H1 (cell line): ENCODE measurements around the gene SYCE3. TPM values are rescaled to one million over a fixed set of nuclear protein-coding genes. Genes with fewer than 3 reads are reported as not detected.

Experiments
- CTCF ChIA-PET: fragments of 300-600 bp; sonication (Branson Sonifier 250); formaldehyde crosslinking; loops from one replicate; lab custom pipeline; 2021; ENCODE audit not compliant: partially characterized antibody; lab: Charles Lee
- POLR2A ChIA-PET: fragments of 300-600 bp; sonication (Branson Sonifier 250); formaldehyde crosslinking; loops from one replicate; lab custom pipeline; 2021; ENCODE audit warnings: inconsistent platforms; ENCODE audit not compliant: partially characterized antibody; lab: Charles Lee
- DNase-seq, 2 experiments: peaks; one replicate each; pipeline versions ENCODE4 v3.0.0 to v3.0.0-alpha.2; 2010 to 2022; ENCODE audit warnings: low spot score in 2 of 2, low read depth in 1 of 2, mixed read lengths in 1 of 2
- FAIRE-seq: peaks from 2 replicates; lab custom pipeline; 2011; peaks lifted over from hg19 to GRCh38; lab: Jason Lieb, UNC
- H2AFZ ChIP-seq: 2 replicates; pipeline ENCODE4 v1.8.1; 2012; ENCODE audit warnings: low read length, inconsistent platforms
- H2AK5ac ChIP-seq: 2 replicates; pipeline ENCODE4 v1.6.1; 2013; ENCODE audit warnings: low read depth, low read length
- H2BK120ac ChIP-seq: replicated peaks from 2 replicates; pipeline ENCODE3; 2013; ENCODE audit warnings: low read depth, low read length, inconsistent platforms
- H2BK12ac ChIP-seq: 2 replicates; pipeline ENCODE4 v1.6.1; 2013; ENCODE audit warnings: low read depth, low read length
- H2BK15ac ChIP-seq: 2 replicates; pipeline ENCODE4 v1.6.1; 2013; ENCODE audit warnings: low read length
- H2BK20ac ChIP-seq: 2 replicates; pipeline ENCODE4 v1.6.1; 2013; ENCODE audit warnings: low read length
- H2BK5ac ChIP-seq: 2 replicates; pipeline ENCODE4 v1.6.1; 2013; ENCODE audit warnings: low read depth, low read length
- H3K14ac ChIP-seq: 2 replicates; pipeline ENCODE4 v1.6.1; 2013; ENCODE audit warnings: inconsistent platforms; ENCODE audit not compliant: insufficient read length
- H3K18ac ChIP-seq: 2 replicates; pipeline ENCODE4 v1.6.1; 2013; ENCODE audit warnings: low read length; ENCODE audit errors: extremely low read depth
- H3K23ac ChIP-seq: 2 replicates; pipeline ENCODE4 v1.6.1; 2013; ENCODE audit warnings: inconsistent platforms; ENCODE audit not compliant: insufficient read length
- H3K23me2 ChIP-seq: 2 replicates; pipeline ENCODE4 v1.6.1; 2013; ENCODE audit warnings: low read depth, low read length
- H3K27ac ChIP-seq: 2 replicates; pipeline ENCODE4 v1.6.1; 2011; ENCODE audit warnings: low read depth, low read length, inconsistent platforms
- H3K27me3 ChIP-seq, 4 experiments: replicated peaks in 1 of 4; 1 replicate in 1 of 4; 2 replicates in 3 of 4; pipeline versions ENCODE4 v1.6.1 to v1.8.1; 2011 to 2013; ENCODE audit warnings: low read length in 3 of 4, mild to moderate bottlenecking in 3 of 4, inconsistent platforms in 2 of 4, mixed read lengths in 2 of 4, moderate library complexity in 1 of 4; ENCODE audit not compliant: control insufficient read depth in 3 of 4, insufficient read depth in 3 of 4; ENCODE audit errors: extremely low read depth in 1 of 4
- H3K36me3 ChIP-seq, 4 experiments: 2 replicates each; pipeline versions ENCODE4 v1.6.1 to v1.8.1; 2011 to 2013; ENCODE audit warnings: mild to moderate bottlenecking in 4 of 4, low read length in 3 of 4, moderate library complexity in 2 of 4, control low read depth in 1 of 4, inconsistent platforms in 1 of 4; ENCODE audit not compliant: insufficient read depth in 4 of 4, control insufficient read depth in 2 of 4
- H3K4ac ChIP-seq: replicated peaks from 2 replicates; pipeline ENCODE3; 2013; ENCODE audit warnings: low read length, low read depth, mixed read lengths, inconsistent platforms; ENCODE audit not compliant: insufficient read length
- H3K4me1 ChIP-seq, 4 experiments: replicated peaks in 1 of 4; 1 replicate in 1 of 4; 2 replicates in 3 of 4; pipeline versions ENCODE4 v1.6.1 to v1.8.1; 2011 to 2013; ENCODE audit warnings: low read length in 3 of 4, inconsistent platforms in 2 of 4, mixed read lengths in 1 of 4; ENCODE audit not compliant: insufficient read depth in 4 of 4, control insufficient read depth in 3 of 4
- H3K4me2 ChIP-seq, 2 experiments: 2 replicates each; pipeline versions ENCODE4 v1.6.1 to v1.8.1; 2011 to 2013; ENCODE audit warnings: low read depth in 2 of 2, low read length in 2 of 2, control low read depth in 1 of 2, inconsistent platforms in 1 of 2, mild to moderate bottlenecking in 1 of 2; ENCODE audit not compliant: insufficient read depth in 1 of 2
- H3K4me3 ChIP-seq, 4 experiments: fragments of 200-600, 300-600 bp in 1 of 4; sonication (generic), shearing (Covaris generic), sonication (Bioruptor Twin) in 1 of 4; 2 replicates each; pipeline versions ENCODE4 v1.5.1 to v1.8.1; 2011 to 2016; ENCODE audit warnings: low read length in 4 of 4, low read depth in 3 of 4, control low read depth in 2 of 4, inconsistent platforms in 2 of 4, mild to moderate bottlenecking in 2 of 4, mixed read lengths in 1 of 4, moderate library complexity in 1 of 4; ENCODE audit not compliant: insufficient read depth in 2 of 4; ENCODE audit errors: extremely low read depth in 1 of 4
- H3K56ac ChIP-seq: replicated peaks from 2 replicates; pipeline ENCODE3; 2013; ENCODE audit warnings: low read depth, mild to moderate bottlenecking, mixed read lengths, low read length, inconsistent platforms; ENCODE audit not compliant: insufficient read length
- H3K79me1 ChIP-seq: 2 replicates; pipeline ENCODE4 v1.6.1; 2013; ENCODE audit warnings: low read depth, low read length, control low read depth
- H3K79me2 ChIP-seq, 2 experiments: 2 replicates each; pipeline versions ENCODE4 v1.6.1 to v1.8.1; 2012 to 2013; ENCODE audit warnings: low read length in 2 of 2, mild to moderate bottlenecking in 2 of 2, inconsistent platforms in 1 of 2; ENCODE audit not compliant: insufficient read depth in 2 of 2, control insufficient read depth in 1 of 2
- H3K9ac ChIP-seq, 4 experiments: replicated peaks in 1 of 4; 1 replicate in 1 of 4; 2 replicates in 3 of 4; pipeline versions ENCODE4 v1.6.1 to v1.8.1; 2011 to 2013; ENCODE audit warnings: low read depth in 3 of 4, low read length in 3 of 4, control low read depth in 2 of 4, mild to moderate bottlenecking in 2 of 4, moderate library complexity in 2 of 4, inconsistent platforms in 1 of 4; ENCODE audit errors: extremely low read depth in 1 of 4
- H3K9me3 ChIP-seq, 2 experiments: 2 replicates each; pipeline versions ENCODE4 v1.6.1 to v1.8.1; 2012 to 2013; ENCODE audit warnings: mild to moderate bottlenecking in 2 of 2, moderate library complexity in 2 of 2, control low read depth in 1 of 2, inconsistent platforms in 1 of 2, low read depth in 1 of 2, low read length in 1 of 2, mixed read lengths in 1 of 2; ENCODE audit not compliant: insufficient read depth in 2 of 2
- H4K20me1 ChIP-seq, 2 experiments: replicated peaks in 1 of 2; 2 replicates each; pipeline versions ENCODE3 to v1.8.1; 2011 to 2013; ENCODE audit warnings: inconsistent platforms in 2 of 2, low read length in 2 of 2, mild to moderate bottlenecking in 1 of 2; ENCODE audit not compliant: insufficient read depth in 2 of 2, control insufficient read depth in 1 of 2
- H4K5ac ChIP-seq: 2 replicates; pipeline ENCODE4 v1.6.1; 2013; ENCODE audit warnings: low read length, low read depth, mixed read lengths, inconsistent platforms; ENCODE audit not compliant: insufficient read length
- H4K8ac ChIP-seq: 2 replicates; pipeline ENCODE4 v1.8.0; 2013; ENCODE audit warnings: mild to moderate bottlenecking, moderate library complexity, low read length, inconsistent platforms; ENCODE audit not compliant: insufficient read depth; ENCODE audit errors: extremely low read depth
- H4K91ac ChIP-seq: replicated peaks from 2 replicates; pipeline ENCODE3; 2013; ENCODE audit warnings: low read length, mixed read lengths, inconsistent platforms; ENCODE audit not compliant: insufficient read length
- CEBPB ChIP-seq: IDR thresholded peaks from 2 replicates; pipeline ENCODE4 v1.6.1; 2012; ENCODE audit warnings: low read depth, low read length
- CHD1 ChIP-seq: IDR thresholded peaks from 2 replicates; pipeline ENCODE4 v1.6.1; 2012; ENCODE audit warnings: low read depth, low read length, improper control_type of control experiment
- CREB1 ChIP-seq: IDR thresholded peaks from 2 replicates; pipeline ENCODE4 v1.6.1; 2012; ENCODE audit warnings: inconsistent platforms
- FOSL1 ChIP-seq: IDR thresholded peaks from 2 replicates; pipeline ENCODE4 v1.6.1; 2011; ENCODE audit warnings: mild to moderate bottlenecking, low read depth, low read length, moderate library complexity; ENCODE audit not compliant: insufficient read depth
- POLR2AphosphoS5 ChIP-seq: IDR thresholded peaks from 2 replicates; pipeline ENCODE4 v1.6.1; 2011; ENCODE audit warnings: low read depth, low read length
- POU5F1 ChIP-seq: IDR thresholded peaks from 2 replicates; pipeline ENCODE4 v1.6.1; 2011; ENCODE audit warnings: low read depth, mild to moderate bottlenecking, low read length, moderate library complexity
- SAP30 ChIP-seq: fragments of 300-600 bp; sonication (generic); IDR thresholded peaks from 2 replicates; pipeline ENCODE4 v1.7.1; 2012; ENCODE audit warnings: low read length, moderate library complexity, mild to moderate bottlenecking, inconsistent platforms; ENCODE audit not compliant: insufficient read depth, insufficient replicate concordance
- SIN3A ChIP-seq, 2 experiments: IDR thresholded peaks in 1 of 2; conservative IDR thresholded peaks in 1 of 2; 2 replicates each; pipeline ENCODE4 v1.6.1; 2011 to 2012; ENCODE audit warnings: low read length in 2 of 2, improper control_type of control experiment in 1 of 2, low read depth in 1 of 2, mild to moderate bottlenecking in 1 of 2
- SP4 ChIP-seq: IDR thresholded peaks from 2 replicates; pipeline ENCODE4 v1.6.1; 2012; ENCODE audit warnings: low read length, inconsistent platforms
- WGBS, 2 experiments: shearing (Covaris generic) in 1 of 2; methylation state at CpG; one replicate each; pipeline versions ENCODE4 v1.1.6 to v1.1.7; 2013 to 2015; ENCODE audit warnings: low lambda C conversion rate in 2 of 2, mixed read lengths in 2 of 2, inconsistent platforms in 1 of 2, low coverage in 1 of 2, missing lambda C conversion rate in 1 of 2; ENCODE audit not compliant: insufficient replicate concordance in 2 of 2, insufficient coverage in 1 of 2, insufficient read length in 1 of 2; ENCODE audit errors: extremely low coverage in 1 of 2, missing lambda C conversion rate in 1 of 2; 5-methylcytosine and 5-hydroxymethylcytosine counted together
- polyA plus RNA-seq, 7 experiments: library from polyadenylated mRNA; depleted of rRNA in 3 of 7; stranded (reverse) in 5 of 7; unstranded in 2 of 7; fragments of >200 nt in 5 of 7; fragments of 200-250 nt in 2 of 7; gene quantifications; 1 replicate in 5 of 7; 2 replicates in 1 of 7; 4 replicates in 1 of 7; pipeline versions ENCODE4 v1.2.1 to v1.2.3, GENCODE V29; 2011 to 2013; ENCODE audit warnings: missing spikeins in 2 of 7, mixed read lengths in 2 of 7
- total RNA-seq: library from RNA; stranded (reverse); fragmentation: NEBNext Ultra II Directional; extraction: Animal tissue kit (Norgen Biotek cat#: 25700); gene quantifications from 2 replicates; pipeline ENCODE4 v1.2.1, GENCODE V29; 2021
- TF ChIP-seq, protein P1 (sequence below): IDR thresholded peaks from 2 replicates; pipeline ENCODE4 v1.6.1; 2012; ENCODE audit warnings: low read length, inconsistent platforms
- TF ChIP-seq, protein P2 (sequence below): IDR thresholded peaks from 2 replicates; pipeline ENCODE4 v1.6.1; 2011; ENCODE audit warnings: low read depth, mild to moderate bottlenecking, low read length; ENCODE audit not compliant: insufficient read depth

Gene SYCE3
- total and polyA plus RNA-seq, 2 of the 8 experiments (the other 6 are each of a cell fraction or from before 2014, with no cell fraction given) = 1.9 TPM; not detected in 1

DNA sequence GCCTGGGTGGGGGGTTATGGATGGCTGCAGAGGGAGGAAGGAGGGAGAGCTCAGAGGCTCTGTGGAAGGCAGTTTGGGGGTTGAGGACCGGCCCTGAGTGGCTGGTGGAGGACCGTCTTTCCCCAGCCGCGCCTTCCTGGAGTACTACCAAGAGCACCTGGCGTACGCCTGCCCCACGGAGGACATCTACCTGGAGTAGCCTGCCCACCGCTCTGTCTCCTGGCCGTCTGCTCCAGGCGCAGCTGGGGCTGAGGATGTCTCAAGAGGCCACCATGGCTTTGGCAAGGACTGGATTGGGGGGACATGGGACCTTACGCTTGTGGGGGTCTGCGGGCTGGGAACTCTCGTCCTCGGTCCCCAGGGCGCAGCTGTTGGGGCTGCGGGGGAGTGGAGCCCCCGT, 47.9 kb upstream of the SYCE3 start:
- no peak for FAIRE-seq
- H3K79me1 ChIP-seq = no peaks in the 10 kb centered on the region
- 92% methylated on average over 16 of the region's 17 CpGs; no CpG with 5 or more reads in 1 of the 2 experiments for WGBS, 2 experiments
- no peak overlapping the region for H2BK12ac ChIP-seq
- H2BK120ac ChIP-seq = no peak overlapping the region
- H4K5ac ChIP-seq = no peak overlapping the region
- H3K14ac ChIP-seq = no peak overlapping the region
- no peaks in the 10 kb centered on the region for H3K79me2 ChIP-seq
- no peak overlapping the region for H3K9ac ChIP-seq
- TF ChIP-seq SAP30 = no peak
- no peak for TF ChIP-seq POU5F1
- TF ChIP-seq SP4 = no peak
- TF ChIP-seq CHD1 = no peak
- TF ChIP-seq CEBPB = no peak
- TF ChIP-seq FOSL1 = no peak
- no peak for TF ChIP-seq CREB1
- TF ChIP-seq, protein P1, sequence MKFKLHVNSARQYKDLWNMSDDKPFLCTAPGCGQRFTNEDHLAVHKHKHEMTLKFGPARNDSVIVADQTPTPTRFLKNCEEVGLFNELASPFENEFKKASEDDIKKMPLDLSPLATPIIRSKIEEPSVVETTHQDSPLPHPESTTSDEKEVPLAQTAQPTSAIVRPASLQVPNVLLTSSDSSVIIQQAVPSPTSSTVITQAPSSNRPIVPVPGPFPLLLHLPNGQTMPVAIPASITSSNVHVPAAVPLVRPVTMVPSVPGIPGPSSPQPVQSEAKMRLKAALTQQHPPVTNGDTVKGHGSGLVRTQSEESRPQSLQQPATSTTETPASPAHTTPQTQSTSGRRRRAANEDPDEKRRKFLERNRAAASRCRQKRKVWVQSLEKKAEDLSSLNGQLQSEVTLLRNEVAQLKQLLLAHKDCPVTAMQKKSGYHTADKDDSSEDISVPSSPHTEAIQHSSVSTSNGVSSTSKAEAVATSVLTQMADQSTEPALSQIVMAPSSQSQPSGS = no peak
- TF ChIP-seq SIN3A (conservative IDR thresholded peaks at IDR 0.05 in 1 of 2, IDR thresholded peaks at IDR 0.05 in 1 of 2; ENCODE audit: low read depth in 1 of 2, low read length in 2 of 2) = no peak
- TF ChIP-seq, protein P2, sequence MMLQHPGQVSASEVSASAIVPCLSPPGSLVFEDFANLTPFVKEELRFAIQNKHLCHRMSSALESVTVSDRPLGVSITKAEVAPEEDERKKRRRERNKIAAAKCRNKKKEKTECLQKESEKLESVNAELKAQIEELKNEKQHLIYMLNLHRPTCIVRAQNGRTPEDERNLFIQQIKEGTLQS = no peak
- no peak for TF ChIP-seq POLR2AphosphoS5
- H2BK5ac ChIP-seq = no peak overlapping the region
- H3K36me3 ChIP-seq = no peaks in the 10 kb centered on the region
- CTCF ChIA-PET = interaction anchor here (0.9 to 5.4 kb wide), 7 partner anchors 9 to 86 kb away, joined by 3 to 39 read pairs (median 9); partner anchors contain the start of genes ARSA, CPT1B and SYCE3
- H2AK5ac ChIP-seq = no peak overlapping the region
- no peaks in the 10 kb centered on the region for H3K9me3 ChIP-seq
- H2AFZ ChIP-seq = no peak overlapping the region
- H4K20me1 ChIP-seq = peaks cover 0 to 6% of the 10 kb centered on the region in 2 experiments
- no peak overlapping the region for H3K27ac ChIP-seq
- no peak overlapping the region for H3K4me2 ChIP-seq
- H3K18ac ChIP-seq = no peak overlapping the region
- no peak overlapping the region for H4K91ac ChIP-seq
- no peak overlapping the region for H3K23ac ChIP-seq
- H3K4me1 ChIP-seq = peaks cover 0 to 13% (median 2%) of the 10 kb centered on the region in 4 experiments; a peak in 4 of 7 replicates
- no peak overlapping the region for H3K4ac ChIP-seq
- no peak overlapping the region for H4K8ac ChIP-seq
- no peak overlapping the region for H3K4me3 ChIP-seq
- H3K27me3 ChIP-seq = peaks cover 1 to 18% (median 12%) of the 10 kb centered on the region in 4 experiments
- POLR2A ChIA-PET = interaction anchor here (1.6 kb wide), 1 partner anchor 10 kb away, joined by 4 read pairs; no protein-coding TSS in a partner anchor
- no peak overlapping the region for H2BK20ac ChIP-seq
- DNase-seq = peak in 1 of 2 experiments; percentile 41
- H3K23me2 ChIP-seq = no peaks in the 10 kb centered on the region
- H3K56ac ChIP-seq = no peak overlapping the region
- H2BK15ac ChIP-seq = no peak overlapping the region
